Testis (tissue), 3 donors: Measurements from ENCODE around the gene LPAR2. TPM values are rescaled to one million over a fixed set of nuclear protein-coding genes. Genes with fewer than 3 reads are reported as not detected.

ENCODE experiments used
- DNase-seq: peaks from one replicate; pipeline ENCODE4 v3.0.0-alpha.2; 2019
- H3K27ac ChIP-seq, 2 donors: fragments of 200-600 bp; sonication (generic); one replicate each; pipeline ENCODE4 v1.5.1; 2019
- H3K27me3 ChIP-seq: fragments of 200-600 bp; sonication (generic); one replicate; pipeline ENCODE4 v1.5.1; 2019
- H3K36me3 ChIP-seq: fragments of 200-600 bp; sonication (generic); one replicate; pipeline ENCODE4 v1.5.1; 2017; ENCODE audit warnings: low read depth; ENCODE audit errors: missing control alignments
- H3K4me1 ChIP-seq: fragments of 200-600 bp; sonication (generic); one replicate; pipeline ENCODE4 v1.5.1; 2019
- H3K4me3 ChIP-seq, 2 donors: fragments of 200-600 bp; sonication (generic); one replicate each; pipeline ENCODE4 v1.5.1; 2017 to 2019
- H3K9me3 ChIP-seq: fragments of 200-600 bp; sonication (generic); one replicate; pipeline ENCODE4 v1.5.1; 2017
- CTCF ChIP-seq, 3 experiments: fragments of 450-650 bp in 2 of 3; fragments of 200-600 bp in 1 of 3; sonication (generic) in 1 of 3; IDR thresholded peaks; one replicate each; pipeline ENCODE4 v1.5.1; 2016 to 2019; ENCODE audit warnings: antibody characterized with exemption in 3 of 3, mild to moderate bottlenecking in 2 of 3, moderate library complexity in 1 of 3
- POLR2A ChIP-seq: fragments of 450-650 bp; IDR thresholded peaks from one replicate; pipeline ENCODE4 v1.6.1; 2017; ENCODE audit warnings: antibody characterized with exemption, mild to moderate bottlenecking, moderate library complexity
- WGBS, 2 donors: methylation state at CpG; one replicate each; pipeline ENCODE4 v1.1.5; 2018; 5-methylcytosine and 5-hydroxymethylcytosine counted together
- intact Hi-C: fragments of 100-400 bp; cut with DNase I; formaldehyde crosslinking; loops from one replicate; pipeline ENCODE4 v1.15.1; 2023; ENCODE audit warnings: low total_unique reads
- polyA plus RNA-seq: library from polyadenylated mRNA; stranded (reverse); fragments of 350-450 nt; fragmentation: Illumina TruSeq; extraction: RNeasy Lipid Tissue Mini Kit (QIAGEN cat#74804); gene quantifications from one replicate; pipeline ENCODE4 v1.2.3, GENCODE V29; 2014; ENCODE audit warnings: low read depth, low replicate concordance; ENCODE audit not compliant: insufficient read depth
- total RNA-seq, 2 donors: library from RNA; depleted of rRNA; stranded (reverse); fragments of >200 nt; gene quantifications; one replicate each; pipeline ENCODE4 v1.2.3, GENCODE V29; 2016

The LPAR2 gene
- total and polyA plus RNA-seq, 3 donors from 2014 or later = 73.9 to 224 (median 181) TPM

GRCh38 chr19:19624032-19624570 is 3.9 kb downstream of the LPAR2 start:
- no peak for DNase-seq
- intact Hi-C loops = no loop called here
- H3K9me3 ChIP-seq = no peaks in the 10 kb centered on the region

GRCh38 chr19:19623383-19623782 is 4.6 kb downstream of the LPAR2 start:
- no peaks in the 10 kb centered on the region for H3K36me3 ChIP-seq
- intact Hi-C loops = no loop called here
- peaks cover 25% of the 10 kb centered on the region for H3K4me1 ChIP-seq
- H3K27ac ChIP-seq = peak overlapping the region in 1 of 2 donors; percentile 9
- no peaks in the 10 kb centered on the region for H3K9me3 ChIP-seq
- no peak overlapping the region for H3K4me3 ChIP-seq
- WGBS, 2 donors = 48 to 67% methylated on average over 5 of the region's 5 CpGs
- no peaks in the 10 kb centered on the region for H3K27me3 ChIP-seq
- peak; percentile 68 for DNase-seq
- no peak for TF ChIP-seq POLR2A
- no peak for TF ChIP-seq CTCF (IDR thresholded peaks at IDR 0.05)

More at GRCh38 chr19:19624032-19624570, 3.9 kb downstream of the LPAR2 start:
- no peak for TF ChIP-seq POLR2A
- no peak for TF ChIP-seq CTCF (IDR thresholded peaks at IDR 0.05)
- 91 to 95% methylated on average over 6 to 19 of the region's 19 CpGs for WGBS, 2 donors
- Histone ChIP-seq H3K36me3 (no peaks in the 10 kb centered on the region), H3K4me1 (peaks cover 25% of the 10 kb centered on the region), H3K4me3 (no peak overlapping the region), H3K27ac (peak overlapping the region in 1 of 2 donors; percentile 9), H3K27me3 (no peaks in the 10 kb centered on the region)

GRCh38 chr19:19619849-19620210 is 8.2 kb downstream of the LPAR2 start:
- intact Hi-C loops = no loop called here
- no peak for TF ChIP-seq POLR2A
- no peak for TF ChIP-seq CTCF (IDR thresholded peaks at IDR 0.05)

GRCh38 chr19:19619181-19619848 is 8.7 kb downstream of the LPAR2 start:
- no peak for DNase-seq
- peak overlapping the region; percentile 57 to 62 for H3K4me3 ChIP-seq
- no peaks in the 10 kb centered on the region for H3K9me3 ChIP-seq
- H3K36me3 ChIP-seq = no peaks in the 10 kb centered on the region
- no peaks in the 10 kb centered on the region for H3K27me3 ChIP-seq
- no peak overlapping the region for H3K27ac ChIP-seq
- WGBS, 2 donors = 20 to 33% methylated on average over 19 to 21 of the region's 21 CpGs
- intact Hi-C loops = no loop called here
- peaks cover 16% of the 10 kb centered on the region for H3K4me1 ChIP-seq
- no peak for TF ChIP-seq CTCF (IDR thresholded peaks at IDR 0.05)
- TF ChIP-seq POLR2A = no peak

More at GRCh38 chr19:19619849-19620210, 8.2 kb downstream of the LPAR2 start:
- DNase-seq = no peak
- no peak overlapping the region for H3K27ac ChIP-seq
- H3K36me3 ChIP-seq = no peaks in the 10 kb centered on the region
- H3K4me1 ChIP-seq = peaks cover 16% of the 10 kb centered on the region
- no peak overlapping the region for H3K4me3 ChIP-seq
- WGBS, 2 donors = 77 to 87% methylated on average over 7 of the region's 7 CpGs
- H3K9me3 ChIP-seq = no peaks in the 10 kb centered on the region
- H3K27me3 ChIP-seq = no peaks in the 10 kb centered on the region
